ENCODE data around the gene BMP10. TPM values are rescaled to one million over a fixed set of nuclear protein-coding genes. Genes with fewer than 3 reads are reported as not detected.

Gene BMP10
- polyA plus RNA-seq, 1 of the 3 experiments (the other 2 are of a cell fraction): not detected

DNA sequence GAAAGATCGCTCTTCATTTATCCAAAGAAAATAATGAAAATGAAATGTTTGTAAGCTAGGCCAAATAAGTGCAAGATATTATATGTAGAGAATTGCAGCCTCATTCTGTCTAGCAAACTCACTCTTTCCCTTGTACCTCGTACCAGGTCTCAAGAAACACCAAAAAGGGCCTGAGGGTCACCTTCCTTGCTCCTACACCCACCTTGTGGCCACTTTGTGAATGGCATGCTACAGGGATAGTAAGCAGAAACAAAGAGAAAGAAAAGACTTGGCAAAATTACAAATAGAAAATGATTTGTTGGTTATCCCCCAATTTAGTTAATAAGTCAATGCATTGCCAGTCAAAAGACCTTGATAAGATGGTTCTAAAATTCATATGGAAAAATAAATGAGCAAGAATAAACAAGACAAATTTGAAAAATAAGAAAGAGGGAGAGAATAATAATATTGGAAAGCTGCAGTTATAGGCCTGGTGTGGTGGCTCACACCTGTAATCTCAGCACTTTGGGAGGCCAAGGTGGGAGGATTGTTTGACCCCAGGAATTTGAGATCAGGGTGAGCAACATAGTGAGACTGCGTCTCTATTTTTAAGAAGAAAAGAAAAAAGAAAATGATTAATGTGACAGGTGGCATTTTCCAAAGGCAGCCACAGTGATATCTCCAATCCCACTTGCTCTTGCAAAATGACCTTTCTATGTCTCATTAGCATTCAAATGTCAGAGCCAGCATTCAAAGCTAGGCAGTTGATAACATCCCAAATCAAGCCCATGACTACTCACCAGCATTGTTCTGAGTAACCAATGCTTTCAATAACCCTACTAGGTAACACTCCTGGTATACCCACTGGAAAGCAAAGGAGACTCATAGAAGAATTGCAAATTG lies 38.8 kb upstream of the BMP10 start:
- Histone ChIP-seq H3K27ac (ENCODE audit: low read depth in 2 of 2, low read length in 1 of 2) (no peak overlapping the region), H3K36me3 (replicated peaks in 1 of 2; ENCODE audit: control insufficient read depth in 1 of 2, insufficient read depth in 2 of 2, low read length in 1 of 2) (no peaks in the 10 kb centered on the region), H3K9ac (no peak overlapping the region), H3K4me2 (no peak overlapping the region), H3K4me3 (ENCODE audit: low read depth in 2 of 2, low read length in 1 of 2) (peak overlapping the region in 1 of 2 experiments; percentile 6; a peak in 1 of 4 replicates), H3K27me3 (ENCODE audit: insufficient read depth) (no peaks in the 10 kb centered on the region), H3K79me2 (ENCODE audit: insufficient read depth) (no peaks in the 10 kb centered on the region), H4K20me1 (ENCODE audit: insufficient read depth) (no peaks in the 10 kb centered on the region), H3K9me3 (no peaks in the 10 kb centered on the region), H3K9me2 (no peaks in the 10 kb centered on the region), H2AFZ (ENCODE audit: low read depth) (no peak overlapping the region), H3F3A (replicated peaks; ENCODE audit: insufficient read depth) (no peaks in the 10 kb centered on the region), H3K4me1 (ENCODE audit: control insufficient read depth in 1 of 2, insufficient read depth in 2 of 2, low read depth in 1 of 2, low read length in 1 of 2) (peaks cover 0 to 8% of the 10 kb centered on the region in 2 experiments; a peak in 2 of 4 replicates)
- CTCF ChIA-PET: interaction anchor here (0.6 to 7.8 kb wide), 37 partner anchors 9 to 454 kb away, joined by 3 to 156 read pairs (median 4); no protein-coding TSS in a partner anchor
- WGBS (ENCODE audit: low lambda C conversion rate): 68% methylated on average over 3 of the region's 3 CpGs
- TF ChIP-seq GABPA (IDR thresholded peaks at IDR 0.05; ENCODE audit: low read depth) (no peak), SMC3 (IDR thresholded peaks at IDR 0.05; ENCODE audit: low read depth, low read length) (peak; percentile 94), MEF2A (IDR thresholded peaks at IDR 0.05; ENCODE audit: borderline replicate concordance, low read depth) (no peak), RAD21 (IDR thresholded peaks at IDR 0.05; ENCODE audit: low read length) (peak; percentile 96), CTCF (IDR thresholded peaks at IDR 0.05) (peak; percentile 92)
- POLR2A ChIA-PET: no interaction called here
- peak; percentile 70 for DNase-seq

- DNase-seq: no peak
- H3K79me2 ChIP-seq (ENCODE audit: insufficient read depth): no peaks in the 10 kb centered on the region
- peaks cover 0 to 8% of the 10 kb centered on the region in 2 experiments; a peak in 2 of 4 replicates for H3K4me1 ChIP-seq (ENCODE audit: control insufficient read depth in 1 of 2, insufficient read depth in 2 of 2, low read depth in 1 of 2, low read length in 1 of 2)
- POLR2A ChIA-PET: no interaction called here
- TF ChIP-seq EP300 (IDR thresholded peaks at IDR 0.05; ENCODE audit: borderline replicate concordance in 1 of 2, low read depth in 1 of 2, low read length in 1 of 2) (no peak), FOSL2 (IDR thresholded peaks at IDR 0.05; ENCODE audit: borderline replicate concordance, low read depth) (peak; percentile 11; the same call in 1 of the 2 replicates), TCF12 (IDR thresholded peaks at IDR 0.05) (0 out of 2 replicates have a peak, but pooled peaks have one; percentile 12), GATA2 (CRISPR knock-in tag; IDR thresholded peaks at IDR 0.05) (no peak), PBX3 (IDR thresholded peaks at IDR 0.05) (no peak), RFX5 (IDR thresholded peaks at IDR 0.05; ENCODE audit: low read length) (no peak)
- TF ChIP-seq, protein P1, sequence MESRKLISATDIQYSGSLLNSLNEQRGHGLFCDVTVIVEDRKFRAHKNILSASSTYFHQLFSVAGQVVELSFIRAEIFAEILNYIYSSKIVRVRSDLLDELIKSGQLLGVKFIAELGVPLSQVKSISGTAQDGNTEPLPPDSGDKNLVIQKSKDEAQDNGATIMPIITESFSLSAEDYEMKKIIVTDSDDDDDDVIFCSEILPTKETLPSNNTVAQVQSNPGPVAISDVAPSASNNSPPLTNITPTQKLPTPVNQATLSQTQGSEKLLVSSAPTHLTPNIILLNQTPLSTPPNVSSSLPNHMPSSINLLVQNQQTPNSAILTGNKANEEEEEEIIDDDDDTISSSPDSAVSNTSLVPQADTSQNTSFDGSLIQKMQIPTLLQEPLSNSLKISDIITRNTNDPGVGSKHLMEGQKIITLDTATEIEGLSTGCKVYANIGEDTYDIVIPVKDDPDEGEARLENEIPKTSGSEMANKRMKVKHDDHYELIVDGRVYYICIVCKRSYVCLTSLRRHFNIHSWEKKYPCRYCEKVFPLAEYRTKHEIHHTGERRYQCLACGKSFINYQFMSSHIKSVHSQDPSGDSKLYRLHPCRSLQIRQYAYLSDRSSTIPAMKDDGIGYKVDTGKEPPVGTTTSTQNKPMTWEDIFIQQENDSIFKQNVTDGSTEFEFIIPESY (IDR thresholded peaks at IDR 0.05; ENCODE audit: borderline replicate concordance, low read depth): no peak
- no peaks in the 10 kb centered on the region for H3K9me2 ChIP-seq
- no peaks in the 10 kb centered on the region for H3K9me3 ChIP-seq
- H3K27me3 ChIP-seq (ENCODE audit: insufficient read depth): no peaks in the 10 kb centered on the region
- H3K9ac ChIP-seq: no peak overlapping the region
- H3K36me3 ChIP-seq (replicated peaks in 1 of 2; ENCODE audit: control insufficient read depth in 1 of 2, insufficient read depth in 2 of 2, low read length in 1 of 2): no peaks in the 10 kb centered on the region
- no peak overlapping the region for H2AFZ ChIP-seq (ENCODE audit: low read depth)
- CTCF ChIA-PET: interaction anchor here (0.5 to 7.8 kb wide), 14 partner anchors 9 to 511 kb away, joined by 3 to 156 read pairs (median 5); no protein-coding TSS in a partner anchor
- H3K4me3 ChIP-seq (ENCODE audit: low read depth in 2 of 2, low read length in 1 of 2): no peak overlapping the region
- H3F3A ChIP-seq (replicated peaks; ENCODE audit: insufficient read depth): no peaks in the 10 kb centered on the region
- WGBS (ENCODE audit: low lambda C conversion rate): 66% methylated on average over 4 of the region's 5 CpGs
- no peaks in the 10 kb centered on the region for H4K20me1 ChIP-seq (ENCODE audit: insufficient read depth)
- H3K27ac ChIP-seq (ENCODE audit: low read depth in 2 of 2, low read length in 1 of 2): no peak overlapping the region
- H3K4me2 ChIP-seq: no peak overlapping the region
Observed at GRCh38 chr2:68908392-68908970, 37.3 kb upstream of the BMP10 start.

Measured in SK-N-SH (cell line).